Vagina (tissue), 2 donors: ENCODE results near the gene DYNLT1. TPM values are rescaled to one million over a fixed set of nuclear protein-coding genes. Genes with fewer than 3 reads are reported as not detected.
A peak's percentile ranks its signal among the peaks of the same experiment; 100 is the strongest.

Experiments
- DNase-seq, 2 donors: peaks; one replicate each; pipeline ENCODE4 v3.0.0-alpha.2; 2017; ENCODE audit errors: extremely low spot score in 2 of 2
- H3K27ac ChIP-seq: fragments of 200-600 bp; sonication (generic); one replicate; pipeline ENCODE4 v1.5.1; 2019
- H3K27me3 ChIP-seq: fragments of 200-600 bp; sonication (generic); one replicate; pipeline ENCODE4 v1.5.1; 2019
- H3K36me3 ChIP-seq, 2 donors: fragments of 200-600 bp; sonication (generic); one replicate each; pipeline ENCODE4 v1.5.1; 2017 to 2019
- H3K4me1 ChIP-seq: fragments of 200-600 bp; sonication (generic); one replicate; pipeline ENCODE4 v1.5.1; 2019
- H3K4me3 ChIP-seq, 2 donors: fragments of 200-600 bp; sonication (generic); 1 replicate in 1 of 2; 2 replicates in 1 of 2; pipeline ENCODE4 v1.5.1; 2016 to 2019
- H3K9me3 ChIP-seq: fragments of 200-600 bp; sonication (generic); one replicate; pipeline ENCODE4 v1.5.1; 2019
- CTCF ChIP-seq, 3 experiments: fragments of 450-650 bp in 2 of 3; fragments of 200-600 bp in 1 of 3; sonication (generic) in 1 of 3; IDR thresholded peaks; one replicate each; pipeline ENCODE4 v1.5.1; 2017 to 2019; ENCODE audit warnings: antibody characterized with exemption in 3 of 3, mild to moderate bottlenecking in 2 of 3, moderate library complexity in 2 of 3
- POLR2A ChIP-seq, 2 donors: fragments of 450-650 bp; IDR thresholded peaks; one replicate each; pipeline ENCODE4 v1.6.1; 2017; ENCODE audit warnings: antibody characterized with exemption in 2 of 2, mild to moderate bottlenecking in 2 of 2, moderate library complexity in 2 of 2
- POLR2AphosphoS5 ChIP-seq, 2 donors: sonication (generic); formaldehyde crosslinking; IDR thresholded peaks; one replicate each; pipeline ENCODE4 v1.9.0; 2017; ENCODE audit warnings: antibody characterized with exemption in 2 of 2, mild to moderate bottlenecking in 2 of 2, low read depth in 1 of 2; ENCODE audit not compliant: insufficient read depth in 1 of 2
- intact Hi-C: fragments of 100-400 bp; cut with DNase I; formaldehyde crosslinking; loops from one replicate; pipeline ENCODE4 v1.15.1; 2023
- total RNA-seq: library from RNA; depleted of rRNA; stranded (reverse); fragments of >200 nt; gene quantifications from one replicate; pipeline ENCODE4 v1.2.3, GENCODE V29; 2016

Gene DYNLT1
- total RNA-seq, 1 donor from 2014 or later: 65.8 TPM

GRCh38 chr6:158665332-158665731 is 20.8 kb upstream of the DYNLT1 start:
- intact Hi-C loops: no loop called here
- Histone ChIP-seq H3K27me3 (no peaks in the 10 kb centered on the region), H3K36me3 (no peaks in the 10 kb centered on the region), H3K4me3 (no peak overlapping the region), H3K27ac (no peak overlapping the region), H3K9me3 (no peaks in the 10 kb centered on the region), H3K4me1 (peaks cover 62% of the 10 kb centered on the region)
- DNase-seq: no peak
- no peak for TF ChIP-seq CTCF (IDR thresholded peaks at IDR 0.05)
- TF ChIP-seq POLR2AphosphoS5 (IDR thresholded peaks at IDR 0.05; ENCODE audit: insufficient read depth in 1 of 2, low read depth in 1 of 2): no peak
- TF ChIP-seq POLR2A (IDR thresholded peaks at IDR 0.05): no peak

- TF ChIP-seq POLR2AphosphoS5 (IDR thresholded peaks at IDR 0.05; ENCODE audit: insufficient read depth in 1 of 2, low read depth in 1 of 2) (peak in 1 of 2 donors; percentile 40), POLR2A (IDR thresholded peaks at IDR 0.05) (no peak)
- H3K4me1 ChIP-seq: peaks cover 54% of the 10 kb centered on the region
- H3K36me3 ChIP-seq: no peaks in the 10 kb centered on the region
- no peaks in the 10 kb centered on the region for H3K27me3 ChIP-seq
- H3K27ac ChIP-seq: peak overlapping the region; percentile 73
- DNase-seq: no peak
- H3K9me3 ChIP-seq: no peaks in the 10 kb centered on the region
- intact Hi-C loops: no loop called here
- H3K4me3 ChIP-seq: peak overlapping the region; percentile 32 to 36
Observed at GRCh38 chr6:158663625-158664165, 19.2 kb upstream of the DYNLT1 start.

- Histone ChIP-seq H3K36me3 (no peaks in the 10 kb centered on the region), H3K27ac (peak overlapping the region; percentile 73), H3K4me3 (peak overlapping the region; percentile 32 to 36), H3K27me3 (no peaks in the 10 kb centered on the region), H3K4me1 (peaks cover 48% of the 10 kb centered on the region), H3K9me3 (no peaks in the 10 kb centered on the region)
- intact Hi-C loops: no loop called here
- TF ChIP-seq CTCF (IDR thresholded peaks at IDR 0.05) (no peak), POLR2A (IDR thresholded peaks at IDR 0.05) (peak in 1 of 2 donors; percentile 5), POLR2AphosphoS5 (IDR thresholded peaks at IDR 0.05; ENCODE audit: insufficient read depth in 1 of 2, low read depth in 1 of 2) (peak in 1 of 2 donors; percentile 40)
- DNase-seq: no peak
Observed at GRCh38 chr6:158662954-158663624, 18.5 kb upstream of the DYNLT1 start.

GRCh38 chr6:158662607-158662953 is 18.0 kb upstream of the DYNLT1 start:
- peak overlapping the region; percentile 73 for H3K27ac ChIP-seq
- intact Hi-C loops: no loop called here
- H3K4me1 ChIP-seq: peaks cover 47% of the 10 kb centered on the region
- DNase-seq: no peak
- H3K9me3 ChIP-seq: no peaks in the 10 kb centered on the region
- TF ChIP-seq POLR2A (IDR thresholded peaks at IDR 0.05): no peak
- peak in 1 of 2 donors; percentile 49 for TF ChIP-seq POLR2AphosphoS5 (IDR thresholded peaks at IDR 0.05; ENCODE audit: insufficient read depth in 1 of 2, low read depth in 1 of 2)
- TF ChIP-seq CTCF (IDR thresholded peaks at IDR 0.05): no peak
- no peaks in the 10 kb centered on the region for H3K27me3 ChIP-seq
- no peaks in the 10 kb centered on the region for H3K36me3 ChIP-seq
- H3K4me3 ChIP-seq: peak overlapping the region; percentile 32 to 36

- no peak for TF ChIP-seq CTCF (IDR thresholded peaks at IDR 0.05)
- peak in 1 of 2 donors; percentile 10 for TF ChIP-seq POLR2AphosphoS5 (IDR thresholded peaks at IDR 0.05; ENCODE audit: insufficient read depth in 1 of 2, low read depth in 1 of 2)
- H3K36me3 ChIP-seq: no peaks in the 10 kb centered on the region
- intact Hi-C loops: no loop called here
- H3K9me3 ChIP-seq: no peaks in the 10 kb centered on the region
- H3K27me3 ChIP-seq: no peaks in the 10 kb centered on the region
- H3K27ac ChIP-seq: no peak overlapping the region
- H3K4me3 ChIP-seq: no peak overlapping the region
- DNase-seq: no peak
- peaks cover 47% of the 10 kb centered on the region for H3K4me1 ChIP-seq
Observed at GRCh38 chr6:158661156-158661685, 16.7 kb upstream of the DYNLT1 start.
